ENCODE data around the gene ZSWIM8. TPM values are rescaled to one million over a fixed set of nuclear protein-coding genes. Genes with fewer than 3 reads are reported as not detected.

ZSWIM8 gene
- 24.3 and 31.7 TPM in 2 replicates for polyA plus RNA-seq (2011; rRNA removed)
- polyA plus RNA-seq (2012; cell fraction: cytosol; rRNA removed): 49.3 and 68.4 TPM in 2 replicates
- 177 and 309 TPM in 2 replicates for polyA plus RNA-seq (2012; cell fraction: nucleus; rRNA removed)
- 33.9 to 44.5 TPM (median 43.0 TPM) in 3 replicates for polyA plus RNA-seq (2017; fragmentation: RNase III; extraction: RNeasy Plus Mini Kit Qiagen cat#74134 plus additional on column Dnase treatment)
- polyA minus RNA-seq (2011; rRNA and poly(A)+ RNA removed): 65.0 and 70.7 TPM in 2 replicates

- 2% methylated on average over 29 of the region's 36 CpGs for WGBS (ENCODE audit: missing lambda C conversion rate)
- FAIRE-seq: peak; percentile 36
- POLR2A ChIA-PET: interaction anchor here (0.6 to 2.0 kb wide), 4 partner anchors 10 to 52 kb away, joined by 3 to 8 read pairs (median 5); a partner anchor contains a TSS
- Histone ChIP-seq H3K4me2 (peak within 1 kb of the TSS; percentile 85), H3K9me3 (no peaks in the 10 kb centered on the region), H3K27ac (peak within 1 kb of the TSS; percentile 70 to 92), H3K4me1 (peaks cover 33% of the 10 kb centered on the region), H3K4me3 (peak within 1 kb of the TSS; percentile 97)
- peak; percentile 90 to 94 for ATAC-seq
- DNase-seq (ENCODE audit: low read depth in 1 of 2, low spot score in 1 of 2): peak; percentile 95 to 99
- TF ChIP-seq PBX3 (IDR thresholded peaks at IDR 0.05): peak; percentile 91
- TF ChIP-seq CTCF (IDR thresholded peaks at IDR 0.05): no peak
- no peak for TF ChIP-seq ELK1 (IDR thresholded peaks at IDR 0.05; ENCODE audit: low read depth, low read length)
- TF ChIP-seq KDM5A (IDR thresholded peaks at IDR 0.05): peak; percentile 47; the same call in 1 of the 2 replicates
- TF ChIP-seq RCOR1 (IDR thresholded peaks at IDR 0.05; ENCODE audit: low read depth, low read length): no peak
- TF ChIP-seq POLR2A (IDR thresholded peaks at IDR 0.05; ENCODE audit: low read length): peak; percentile 52
- TF ChIP-seq, protein P1, sequence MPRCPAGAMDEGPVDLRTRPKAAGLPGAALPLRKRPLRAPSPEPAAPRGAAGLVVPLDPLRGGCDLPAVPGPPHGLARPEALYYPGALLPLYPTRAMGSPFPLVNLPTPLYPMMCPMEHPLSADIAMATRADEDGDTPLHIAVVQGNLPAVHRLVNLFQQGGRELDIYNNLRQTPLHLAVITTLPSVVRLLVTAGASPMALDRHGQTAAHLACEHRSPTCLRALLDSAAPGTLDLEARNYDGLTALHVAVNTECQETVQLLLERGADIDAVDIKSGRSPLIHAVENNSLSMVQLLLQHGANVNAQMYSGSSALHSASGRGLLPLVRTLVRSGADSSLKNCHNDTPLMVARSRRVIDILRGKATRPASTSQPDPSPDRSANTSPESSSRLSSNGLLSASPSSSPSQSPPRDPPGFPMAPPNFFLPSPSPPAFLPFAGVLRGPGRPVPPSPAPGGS (IDR thresholded peaks at IDR 0.05): 0 out of 3 replicates have a peak, but pooled peaks have one; percentile 15
- TF ChIP-seq SREBF2 (IDR thresholded peaks at IDR 0.05): no peak
- no peak for TF ChIP-seq KDM1A (IDR thresholded peaks at IDR 0.05; ENCODE audit: low read depth)
- TF ChIP-seq MAFK (IDR thresholded peaks at IDR 0.05; ENCODE audit: partially characterized antibody): peak; percentile 37
- TF ChIP-seq CBX8 (IDR thresholded peaks at IDR 0.05): no peak
- TF ChIP-seq, protein P2, sequence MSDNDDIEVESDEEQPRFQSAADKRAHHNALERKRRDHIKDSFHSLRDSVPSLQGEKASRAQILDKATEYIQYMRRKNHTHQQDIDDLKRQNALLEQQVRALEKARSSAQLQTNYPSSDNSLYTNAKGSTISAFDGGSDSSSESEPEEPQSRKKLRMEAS (IDR thresholded peaks at IDR 0.05): peak; percentile 72
- no peak for TF ChIP-seq HOXA7 (CRISPR knock-in tag; IDR thresholded peaks at IDR 0.05)
- peak; percentile 45; the same call in 1 of the 2 replicates for TF ChIP-seq HOXB5 (CRISPR knock-in tag; IDR thresholded peaks at IDR 0.05)
- no peak for TF ChIP-seq MYC (IDR thresholded peaks at IDR 0.05; ENCODE audit: borderline replicate concordance, low read length)
- TF ChIP-seq FOSL2 (IDR thresholded peaks at IDR 0.05): no peak
- no peak for TF ChIP-seq FOSL2 (CRISPR knock-in tag; IDR thresholded peaks at IDR 0.05)
- TF ChIP-seq CBX2 (IDR thresholded peaks at IDR 0.05; ENCODE audit: borderline replicate concordance, low read depth): no peak
- no peak for TF ChIP-seq ATOH8 (CRISPR knock-in tag; IDR thresholded peaks at IDR 0.05; ENCODE audit: low read depth)
- TF ChIP-seq ZC3H11A (IDR thresholded peaks at IDR 0.05): no peak
- no peak for TF ChIP-seq HEYL (CRISPR knock-in tag; IDR thresholded peaks at IDR 0.05)
- TF ChIP-seq HDAC2 (IDR thresholded peaks at IDR 0.05): no peak
- no peak for TF ChIP-seq CHD4 (IDR thresholded peaks at IDR 0.05; ENCODE audit: borderline replicate concordance)
- TF ChIP-seq USF2 (IDR thresholded peaks at IDR 0.05): peak; percentile 63
- peak; percentile 68 to 83; a peak in 4 of 5 replicates for TF ChIP-seq JUN (IDR thresholded peaks at IDR 0.05)
- TF ChIP-seq RFX5 (IDR thresholded peaks at IDR 0.05): 0 out of 2 replicates have a peak, but pooled peaks have one; percentile 31
- TF ChIP-seq, protein P3, sequence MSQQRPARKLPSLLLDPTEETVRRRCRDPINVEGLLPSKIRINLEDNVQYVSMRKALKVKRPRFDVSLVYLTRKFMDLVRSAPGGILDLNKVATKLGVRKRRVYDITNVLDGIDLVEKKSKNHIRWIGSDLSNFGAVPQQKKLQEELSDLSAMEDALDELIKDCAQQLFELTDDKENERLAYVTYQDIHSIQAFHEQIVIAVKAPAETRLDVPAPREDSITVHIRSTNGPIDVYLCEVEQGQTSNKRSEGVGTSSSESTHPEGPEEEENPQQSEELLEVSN (IDR thresholded peaks at IDR 0.05; ENCODE audit: borderline replicate concordance, low read depth): peak; percentile 53; the same call in 1 of the 2 replicates
- TF ChIP-seq NR3C1 (IDR thresholded peaks at IDR 0.05): no peak
- TF ChIP-seq, protein P4, sequence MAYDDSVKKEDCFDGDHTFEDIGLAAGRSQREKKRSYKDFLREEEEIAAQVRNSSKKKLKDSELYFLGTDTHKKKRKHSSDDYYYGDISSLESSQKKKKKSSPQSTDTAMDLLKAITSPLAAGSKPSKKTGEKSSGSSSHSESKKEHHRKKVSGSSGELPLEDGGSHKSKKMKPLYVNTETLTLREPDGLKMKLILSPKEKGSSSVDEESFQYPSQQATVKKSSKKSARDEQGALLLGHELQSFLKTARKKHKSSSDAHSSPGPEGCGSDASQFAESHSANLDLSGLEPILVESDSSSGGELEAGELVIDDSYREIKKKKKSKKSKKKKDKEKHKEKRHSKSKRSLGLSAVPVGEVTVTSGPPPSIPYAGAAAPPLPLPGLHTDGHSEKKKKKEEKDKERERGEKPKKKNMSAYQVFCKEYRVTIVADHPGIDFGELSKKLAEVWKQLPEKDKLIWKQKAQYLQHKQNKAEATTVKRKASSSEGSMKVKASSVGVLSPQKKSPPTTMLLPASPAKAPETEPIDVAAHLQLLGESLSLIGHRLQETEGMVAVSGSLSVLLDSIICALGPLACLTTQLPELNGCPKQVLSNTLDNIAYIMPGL (CRISPR knock-in tag; IDR thresholded peaks at IDR 0.05; ENCODE audit: borderline replicate concordance): no peak
- CTCF ChIA-PET: interaction anchor here (2.6 to 3.1 kb wide), 2 partner anchors 9 to 15 kb away, joined by 8 to 10 read pairs; no protein-coding TSS in a partner anchor
Measured at GRCh38 chr10:73785211-73785720, at the start of gene ZSWIM8. ZSWIM8 (plus strand) TSS chr10:73785606; CDS start chr10:73785879, 273 bp downstream.
